ENCODE data around the gene ARHGAP40. TPM values are rescaled to one million over a fixed set of nuclear protein-coding genes. Genes with fewer than 3 reads are reported as not detected.

ARHGAP40 gene
- total RNA-seq, 2 experiments from 2014 or later = not detected

DNA sequence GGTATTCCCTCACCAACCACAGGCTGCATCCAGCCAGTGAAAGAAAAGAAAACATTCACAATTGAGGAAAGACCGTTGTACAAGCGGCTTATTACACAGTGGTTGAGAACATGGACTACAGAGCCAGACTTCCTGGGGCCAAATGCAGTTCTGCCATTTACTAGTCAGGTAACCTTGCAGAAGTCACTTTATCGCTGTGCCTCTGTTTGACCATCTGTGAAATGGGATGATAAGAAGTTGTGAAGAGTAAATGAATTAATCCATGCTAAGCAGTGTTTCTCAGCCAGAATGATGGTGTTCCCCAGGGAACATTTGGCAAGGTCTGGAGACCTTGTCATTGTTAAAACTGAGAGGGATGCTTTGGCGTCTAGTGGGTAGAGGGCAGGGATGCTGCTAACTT lies 14.8 kb downstream of the ARHGAP40 start:
- no peaks in the 10 kb centered on the region for H3K36me3 ChIP-seq (ENCODE audit: insufficient read depth, low read length)
- Mint-ChIP-seq H3K27ac (no peak overlapping the region), H3K27me3 (peaks cover 56% of the 10 kb centered on the region), H3K4me1 (ENCODE audit: low read depth) (no peaks in the 10 kb centered on the region), H3K36me3 (ENCODE audit: low read depth) (no peaks in the 10 kb centered on the region), H3K4me3 (no peak overlapping the region), H3K9me3 (no peaks in the 10 kb centered on the region)
- DNase-seq = no peak
- H3K9me3 ChIP-seq (ENCODE audit: control insufficient read depth in 1 of 2, insufficient read depth in 1 of 2, low read length in 2 of 2) = peaks cover 0 to 8% of the 10 kb centered on the region in 2 experiments
- ChIA-PET POLR2A (no interaction called here), CTCF (no interaction called here)
- H3K4me1 ChIP-seq (ENCODE audit: insufficient read depth, low read length) = no peaks in the 10 kb centered on the region
- no peak overlapping the region for H3K27ac ChIP-seq (ENCODE audit: low read depth in 1 of 2, low read length in 2 of 2)
- intact Hi-C loops (cut with DNase I, micrococcal nuclease) = no loop called here
- ATAC-seq (ENCODE audit: poor library complexity) = no peak
- TF ChIP-seq, protein P1, sequence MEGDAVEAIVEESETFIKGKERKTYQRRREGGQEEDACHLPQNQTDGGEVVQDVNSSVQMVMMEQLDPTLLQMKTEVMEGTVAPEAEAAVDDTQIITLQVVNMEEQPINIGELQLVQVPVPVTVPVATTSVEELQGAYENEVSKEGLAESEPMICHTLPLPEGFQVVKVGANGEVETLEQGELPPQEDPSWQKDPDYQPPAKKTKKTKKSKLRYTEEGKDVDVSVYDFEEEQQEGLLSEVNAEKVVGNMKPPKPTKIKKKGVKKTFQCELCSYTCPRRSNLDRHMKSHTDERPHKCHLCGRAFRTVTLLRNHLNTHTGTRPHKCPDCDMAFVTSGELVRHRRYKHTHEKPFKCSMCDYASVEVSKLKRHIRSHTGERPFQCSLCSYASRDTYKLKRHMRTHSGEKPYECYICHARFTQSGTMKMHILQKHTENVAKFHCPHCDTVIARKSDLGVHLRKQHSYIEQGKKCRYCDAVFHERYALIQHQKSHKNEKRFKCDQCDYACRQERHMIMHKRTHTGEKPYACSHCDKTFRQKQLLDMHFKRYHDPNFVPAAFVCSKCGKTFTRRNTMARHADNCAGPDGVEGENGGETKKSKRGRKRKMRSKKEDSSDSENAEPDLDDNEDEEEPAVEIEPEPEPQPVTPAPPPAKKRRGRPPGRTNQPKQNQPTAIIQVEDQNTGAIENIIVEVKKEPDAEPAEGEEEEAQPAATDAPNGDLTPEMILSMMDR (IDR thresholded peaks at IDR 0.05) = no peak
- no peak overlapping the region for H3K4me3 ChIP-seq (ENCODE audit: low read length)
- peaks cover 5 to 14% of the 10 kb centered on the region in 2 experiments for H3K27me3 ChIP-seq (ENCODE audit: control insufficient read depth in 1 of 2, insufficient read depth in 2 of 2, low read length in 2 of 2)

DNA sequence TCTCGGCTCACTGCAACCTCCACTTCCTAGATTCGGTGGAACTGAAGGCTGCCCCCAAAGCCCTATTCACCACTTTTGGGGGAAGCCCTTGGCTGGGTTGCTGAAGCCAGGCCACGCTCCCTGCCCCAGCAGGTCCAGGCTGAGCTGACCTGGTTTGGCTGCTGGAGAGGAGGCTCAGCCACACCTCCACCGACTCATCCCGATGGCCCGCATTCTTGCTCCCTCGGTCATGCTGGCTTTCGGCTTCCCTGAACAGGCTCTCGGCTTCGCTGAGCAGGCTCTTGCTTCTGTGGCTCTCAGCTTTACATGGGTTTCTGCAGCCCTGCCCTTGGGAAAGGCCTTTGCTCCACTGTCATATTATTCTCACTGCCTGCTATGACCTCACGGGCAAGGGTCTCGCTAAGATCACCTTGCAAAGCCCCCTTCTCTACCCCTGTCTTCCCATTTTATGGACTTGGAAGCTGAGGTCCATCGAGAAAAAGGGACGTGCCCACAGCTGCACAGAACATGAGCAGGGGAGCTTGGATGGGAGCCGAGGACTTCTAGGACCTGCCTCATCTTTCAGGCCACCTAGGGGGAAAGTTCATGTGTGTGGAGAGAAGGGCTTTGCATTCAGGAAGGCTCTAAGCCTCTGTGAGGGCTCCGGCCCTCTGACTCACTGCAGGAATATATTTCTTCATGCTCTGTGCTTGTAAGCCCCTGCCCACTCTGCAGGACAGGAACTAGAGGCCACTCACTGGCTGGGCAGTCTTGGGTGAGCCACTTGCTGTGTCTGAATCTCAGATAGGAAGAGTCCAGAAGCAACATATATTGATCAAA lies 15.6 kb downstream of the ARHGAP40 start:
- Mint-ChIP-seq H3K27me3 (peaks cover 56% of the 10 kb centered on the region), H3K9me3 (no peaks in the 10 kb centered on the region), H3K4me1 (ENCODE audit: low read depth) (no peaks in the 10 kb centered on the region), H3K27ac (no peak overlapping the region), H3K36me3 (ENCODE audit: low read depth) (no peaks in the 10 kb centered on the region), H3K4me3 (no peak overlapping the region)
- H3K27ac ChIP-seq (ENCODE audit: low read depth in 1 of 2, low read length in 2 of 2) = no peak overlapping the region
- ChIA-PET CTCF (no interaction called here), POLR2A (no interaction called here)
- peaks cover 5 to 16% of the 10 kb centered on the region in 2 experiments for H3K27me3 ChIP-seq (ENCODE audit: control insufficient read depth in 1 of 2, insufficient read depth in 2 of 2, low read length in 2 of 2)
- DNase-seq (no peak), ATAC-seq (ENCODE audit: poor library complexity) (no peak)
- H3K9me3 ChIP-seq (ENCODE audit: control insufficient read depth in 1 of 2, insufficient read depth in 1 of 2, low read length in 2 of 2) = peaks cover 0 to 8% of the 10 kb centered on the region in 2 experiments
- TF ChIP-seq, protein P1 (IDR thresholded peaks at IDR 0.05) = no peak
- H3K36me3 ChIP-seq (ENCODE audit: insufficient read depth, low read length) = no peaks in the 10 kb centered on the region
- H3K4me3 ChIP-seq (ENCODE audit: low read length) = no peak overlapping the region
- intact Hi-C loops (cut with DNase I, micrococcal nuclease) = no loop called here
- no peaks in the 10 kb centered on the region for H3K4me1 ChIP-seq (ENCODE audit: insufficient read depth, low read length)

DNA sequence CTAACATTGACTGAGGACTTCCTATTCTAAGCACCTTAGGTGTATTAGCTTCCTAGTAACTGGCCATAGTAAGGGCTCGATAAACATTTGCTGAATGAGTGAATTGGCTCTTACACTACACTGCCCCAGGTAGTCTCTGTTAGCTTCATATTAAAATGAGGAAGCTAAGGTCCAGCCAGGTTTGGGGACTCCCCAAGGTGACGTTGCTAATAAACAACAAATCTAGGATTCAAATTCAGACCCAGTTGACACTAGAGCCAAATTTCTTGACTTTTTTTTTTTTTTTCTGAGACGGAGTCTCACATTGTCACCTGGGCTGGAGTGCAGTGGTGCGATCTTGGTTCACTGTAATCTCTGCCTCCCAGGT lies 16.2 kb downstream of the ARHGAP40 start:
- no peaks in the 10 kb centered on the region for H3K36me3 ChIP-seq (ENCODE audit: insufficient read depth, low read length)
- Mint-ChIP-seq H3K27ac (no peak overlapping the region), H3K36me3 (ENCODE audit: low read depth) (no peaks in the 10 kb centered on the region), H3K4me1 (ENCODE audit: low read depth) (no peaks in the 10 kb centered on the region), H3K9me3 (no peaks in the 10 kb centered on the region), H3K27me3 (peaks cover 52% of the 10 kb centered on the region), H3K4me3 (no peak overlapping the region)
- TF ChIP-seq, protein P1 (IDR thresholded peaks at IDR 0.05) = no peak
- H3K27ac ChIP-seq (ENCODE audit: low read depth in 1 of 2, low read length in 2 of 2) = no peak overlapping the region
- no peaks in the 10 kb centered on the region for H3K4me1 ChIP-seq (ENCODE audit: insufficient read depth, low read length)
- ChIA-PET POLR2A (no interaction called here), CTCF (no interaction called here)
- DNase-seq = no peak
- peaks cover 5 to 18% of the 10 kb centered on the region in 2 experiments for H3K27me3 ChIP-seq (ENCODE audit: control insufficient read depth in 1 of 2, insufficient read depth in 2 of 2, low read length in 2 of 2)
- H3K4me3 ChIP-seq (ENCODE audit: low read length) = no peak overlapping the region
- no peak for ATAC-seq (ENCODE audit: poor library complexity)
- H3K9me3 ChIP-seq (ENCODE audit: control insufficient read depth in 1 of 2, insufficient read depth in 1 of 2, low read length in 2 of 2) = peaks cover 0 to 8% of the 10 kb centered on the region in 2 experiments
- intact Hi-C loops (cut with DNase I, micrococcal nuclease) = no loop called here

All from CD4-positive, alpha-beta T cell (primary cell).